Peyer's patch (tissue), 4 donors: ENCODE data around the gene SS18L1. TPM values are rescaled to one million over a fixed set of nuclear protein-coding genes. Genes with fewer than 3 reads are reported as not detected.
A peak's percentile ranks its signal among the peaks of the same experiment; 100 is the strongest.

Source experiments
- DNase-seq, 3 donors: peaks; one replicate each; pipeline ENCODE4 v3.0.0-alpha.2; 2017 to 2019
- H3K27ac ChIP-seq, 4 donors: fragments of 200-600 bp; sonication (generic); one replicate each; pipeline ENCODE4 v1.5.1; 2016 to 2019
- H3K27me3 ChIP-seq, 2 donors: fragments of 200-600 bp; sonication (generic); one replicate each; pipeline ENCODE4 v1.5.1; 2019
- H3K36me3 ChIP-seq, 3 donors: fragments of 200-600 bp; sonication (generic); one replicate each; pipeline ENCODE4 v1.5.1; 2016 to 2019
- H3K4me1 ChIP-seq, 4 donors: fragments of 200-600 bp; sonication (generic); one replicate each; pipeline ENCODE4 v1.5.1; 2016 to 2019
- H3K4me3 ChIP-seq, 4 donors: fragments of 200-600 bp; sonication (generic); 1 replicate in 3 of 4; 2 replicates in 1 of 4; pipeline ENCODE4 v1.5.1; 2016 to 2019; ENCODE audit warnings: mild to moderate bottlenecking in 1 of 4
- H3K9me3 ChIP-seq, 4 donors: fragments of 200-600 bp; sonication (generic); one replicate each; pipeline ENCODE4 v1.5.1; 2016 to 2019; ENCODE audit warnings: mild to moderate bottlenecking in 1 of 4
- CTCF ChIP-seq, 6 experiments: fragments of 450-650 bp in 4 of 6; fragments of 200-600 bp in 2 of 6; sonication (generic) in 1 of 6; IDR thresholded peaks; one replicate each; pipeline ENCODE4 v1.5.1; 2017 to 2019; ENCODE audit warnings: antibody characterized with exemption in 6 of 6, mild to moderate bottlenecking in 3 of 6, moderate library complexity in 1 of 6
- POLR2A ChIP-seq, 2 donors: fragments of 450-650 bp; IDR thresholded peaks; one replicate each; pipeline ENCODE4 v1.5.1; 2017; ENCODE audit warnings: antibody characterized with exemption in 2 of 2, mild to moderate bottlenecking in 2 of 2, moderate library complexity in 2 of 2
- total RNA-seq, 4 donors: library from RNA; depleted of rRNA; stranded (reverse); fragments of >200 nt; gene quantifications; one replicate each; pipeline ENCODE4 v1.1.0, GENCODE V29; 2016

Gene SS18L1
- total RNA-seq, 4 donors from 2014 or later = 14.9 to 27.2 (median 24.5) TPM

- peak in 1 of 3 donors; percentile 23 for DNase-seq
- TF ChIP-seq CTCF (IDR thresholded peaks at IDR 0.05) (no peak), POLR2A (IDR thresholded peaks at IDR 0.05) (no peak)
- Histone ChIP-seq H3K4me3 (no peak overlapping the region), H3K9me3 (no peaks in the 10 kb centered on the region), H3K4me1 (peaks cover 0 to 5% (median 0%) of the 10 kb centered on the region in 4 donors), H3K36me3 (peaks cover 0 to 79% (median 0%) of the 10 kb centered on the region in 3 donors), H3K27ac (no peak overlapping the region), H3K27me3 (no peaks in the 10 kb centered on the region)
Observed at GRCh38 chr20:62196286-62196685, 52.7 kb downstream of the SS18L1 start.

DNA sequence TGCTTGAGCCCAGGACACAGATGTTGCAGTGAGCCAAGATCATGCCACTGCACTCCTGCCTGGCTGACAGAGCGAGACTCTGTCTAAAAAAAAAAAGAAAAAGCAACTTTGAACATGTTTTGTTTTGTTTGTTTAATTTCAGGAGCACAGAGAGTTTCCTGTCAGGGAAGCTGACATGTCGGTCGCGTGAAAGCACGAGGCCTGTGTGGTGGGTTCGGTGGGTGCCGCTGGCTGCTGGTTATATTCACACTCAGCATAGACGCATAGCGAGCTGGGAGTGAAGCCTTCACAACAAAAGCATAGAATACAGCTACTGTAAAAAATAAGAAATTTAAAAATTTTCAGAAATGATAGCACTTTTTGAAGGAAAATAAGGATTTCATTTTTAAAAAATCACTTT is 53.7 kb downstream of the SS18L1 start:
- TF ChIP-seq POLR2A (IDR thresholded peaks at IDR 0.05) (no peak), CTCF (IDR thresholded peaks at IDR 0.05) (no peak)
- no peaks in the 10 kb centered on the region for H3K27me3 ChIP-seq
- DNase-seq = no peak
- peaks cover 0 to 11% (median 0%) of the 10 kb centered on the region in 4 donors for H3K4me1 ChIP-seq
- no peak overlapping the region for H3K4me3 ChIP-seq
- no peak overlapping the region for H3K27ac ChIP-seq
- no peaks in the 10 kb centered on the region for H3K9me3 ChIP-seq
- H3K36me3 ChIP-seq = peaks cover 0 to 82% (median 0%) of the 10 kb centered on the region in 3 donors

DNA sequence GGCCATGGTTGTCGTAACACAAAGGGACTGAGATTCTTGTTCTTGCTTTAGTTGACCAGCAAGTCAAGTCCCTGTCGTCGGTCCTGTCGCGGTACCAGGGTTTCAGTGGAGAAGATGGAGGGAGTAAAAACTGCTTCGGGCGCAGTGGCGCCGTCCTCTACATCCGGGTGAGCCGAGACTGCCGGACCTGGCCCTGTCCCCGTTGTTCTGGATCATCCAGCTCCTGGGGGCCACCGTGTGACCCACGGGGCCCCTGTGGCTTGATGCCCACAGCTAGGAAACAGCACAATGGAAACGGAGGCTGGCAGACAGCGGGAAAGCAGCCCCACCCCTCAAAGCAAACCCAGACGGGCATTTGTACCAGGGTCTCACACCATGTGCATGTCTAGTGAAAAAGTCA is 54.2 kb downstream of the SS18L1 start:
- Histone ChIP-seq H3K4me1 (peaks cover 0 to 12% (median 0%) of the 10 kb centered on the region in 4 donors), H3K36me3 (peaks cover 0 to 84% (median 0%) of the 10 kb centered on the region in 3 donors), H3K27ac (no peak overlapping the region), H3K4me3 (no peak overlapping the region), H3K27me3 (no peaks in the 10 kb centered on the region), H3K9me3 (no peaks in the 10 kb centered on the region)
- TF ChIP-seq CTCF (IDR thresholded peaks at IDR 0.05) = no peak
- no peak for TF ChIP-seq POLR2A (IDR thresholded peaks at IDR 0.05)
- peak in 1 of 3 donors; percentile 22 for DNase-seq

DNA sequence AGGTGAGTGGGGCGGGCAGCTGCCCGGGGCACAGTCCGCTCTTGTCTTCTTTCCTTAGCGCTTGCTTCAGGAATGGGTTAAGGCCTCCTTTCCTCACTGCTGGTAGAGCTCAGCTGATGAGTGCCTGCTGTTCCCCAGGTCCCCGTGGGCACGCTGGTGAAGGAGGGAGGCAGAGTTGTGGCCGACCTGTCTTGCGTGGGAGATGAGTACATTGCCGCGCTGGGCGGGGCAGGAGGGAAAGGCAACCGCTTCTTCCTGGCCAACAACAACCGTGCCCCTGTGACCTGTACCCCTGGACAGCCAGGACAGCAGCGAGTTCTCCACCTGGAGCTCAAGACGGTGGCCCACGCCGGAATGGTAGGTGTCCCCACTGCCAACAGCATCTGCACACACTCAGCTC is 54.9 kb downstream of the SS18L1 start:
- Histone ChIP-seq H3K4me3 (no peak overlapping the region), H3K36me3 (peaks cover 0 to 85% (median 0%) of the 10 kb centered on the region in 3 donors), H3K27ac (no peak overlapping the region), H3K4me1 (peaks cover 0 to 19% (median 0%) of the 10 kb centered on the region in 4 donors), H3K9me3 (no peaks in the 10 kb centered on the region), H3K27me3 (no peaks in the 10 kb centered on the region)
- TF ChIP-seq CTCF (IDR thresholded peaks at IDR 0.05) (no peak), POLR2A (IDR thresholded peaks at IDR 0.05) (no peak)
- DNase-seq = peak in 1 of 3 donors; percentile 9

GRCh38 chr20:62198931-62199330 is 55.4 kb downstream of the SS18L1 start:
- DNase-seq = peak in 1 of 3 donors; percentile 15
- no peak overlapping the region for H3K4me3 ChIP-seq
- H3K27me3 ChIP-seq = no peaks in the 10 kb centered on the region
- no peaks in the 10 kb centered on the region for H3K9me3 ChIP-seq
- TF ChIP-seq CTCF (IDR thresholded peaks at IDR 0.05) = no peak
- no peak for TF ChIP-seq POLR2A (IDR thresholded peaks at IDR 0.05)
- peaks cover 0 to 19% (median 0%) of the 10 kb centered on the region in 4 donors for H3K4me1 ChIP-seq
- no peak overlapping the region for H3K27ac ChIP-seq
- peaks cover 0 to 83% (median 0%) of the 10 kb centered on the region in 3 donors for H3K36me3 ChIP-seq
